ENCODE measurements around the gene KCNAB1.
A peak's percentile ranks its signal among the peaks of the same experiment; 100 is the strongest.
"Not testable (repeated sequence)": the region's sequence is repeated elsewhere in the genome, so short reads cannot be mapped to it uniquely, and the experiment has no call there.

Gene KCNAB1

GRCh38 chr3:156090126-156090525 is 30.3 kb upstream of the KCNAB1 start:
- no peaks in the 10 kb centered on the region for H3F3A ChIP-seq (ENCODE audit: low read depth)
- no peak overlapping the region for H3K9ac ChIP-seq (ENCODE audit: low read depth, low read length, poor library complexity, severe bottlenecking)
- H4K20me1 ChIP-seq (ENCODE audit: insufficient read depth, low read length, poor library complexity, severe bottlenecking): no peaks in the 10 kb centered on the region
- TF ChIP-seq EZH2phosphoT487 (IDR thresholded peaks at IDR 0.05; ENCODE audit: borderline replicate concordance) (no peak), CTCF (conservative IDR thresholded peaks at IDR 0.05; ENCODE audit: low read length) (no peak)
- H3K9me2 ChIP-seq (replicated peaks; ENCODE audit: low read depth, low read length): no peaks in the 10 kb centered on the region
- H3K9me3 ChIP-seq (ENCODE audit: insufficient read depth, low read depth, low read length): no peaks in the 10 kb centered on the region
- H3K36me3 ChIP-seq (ENCODE audit: insufficient read depth, low read length): no peaks in the 10 kb centered on the region
- no peak overlapping the region for H3K4me2 ChIP-seq (ENCODE audit: low read depth, low read length, poor library complexity, severe bottlenecking)
- no peaks in the 10 kb centered on the region for H3K4me1 ChIP-seq (ENCODE audit: insufficient read depth, low read length, poor library complexity, severe bottlenecking)
- no peaks in the 10 kb centered on the region for H3K27me3 ChIP-seq (ENCODE audit: insufficient read depth, low read length, poor library complexity, severe bottlenecking)
- H2AFZ ChIP-seq (ENCODE audit: low read length): no peak overlapping the region
- H3K4me3 ChIP-seq (ENCODE audit: low read length, poor library complexity, severe bottlenecking): no peak overlapping the region
- no peaks in the 10 kb centered on the region for H3K79me2 ChIP-seq (ENCODE audit: insufficient read depth, low read length)

GRCh38 chr3:156093964-156094363 is 26.4 kb upstream of the KCNAB1 start:
- no peaks in the 10 kb centered on the region for H3F3A ChIP-seq (ENCODE audit: low read depth)
- H3K4me1 ChIP-seq (ENCODE audit: insufficient read depth, low read length, poor library complexity, severe bottlenecking): no peaks in the 10 kb centered on the region
- peak overlapping the region; percentile 68; the same call in 1 of the 2 replicates for H2AFZ ChIP-seq (ENCODE audit: low read length)
- H3K79me2 ChIP-seq (ENCODE audit: insufficient read depth, low read length): no peaks in the 10 kb centered on the region
- no peak for TF ChIP-seq CTCF (conservative IDR thresholded peaks at IDR 0.05; ENCODE audit: low read length)
- no peak for TF ChIP-seq EZH2phosphoT487 (IDR thresholded peaks at IDR 0.05; ENCODE audit: borderline replicate concordance)
- H3K9me2 ChIP-seq (replicated peaks; ENCODE audit: low read depth, low read length): no peaks in the 10 kb centered on the region
- H3K27me3 ChIP-seq (ENCODE audit: insufficient read depth, low read length, poor library complexity, severe bottlenecking): no peaks in the 10 kb centered on the region
- no peak overlapping the region for H3K4me3 ChIP-seq (ENCODE audit: low read length, poor library complexity, severe bottlenecking)
- no peak overlapping the region for H3K9ac ChIP-seq (ENCODE audit: low read depth, low read length, poor library complexity, severe bottlenecking)
- H4K20me1 ChIP-seq (ENCODE audit: insufficient read depth, low read length, poor library complexity, severe bottlenecking): no peaks in the 10 kb centered on the region
- H3K4me2 ChIP-seq (ENCODE audit: low read depth, low read length, poor library complexity, severe bottlenecking): no peak overlapping the region
- H3K36me3 ChIP-seq (ENCODE audit: insufficient read depth, low read length): no peaks in the 10 kb centered on the region
- no peaks in the 10 kb centered on the region for H3K9me3 ChIP-seq (ENCODE audit: insufficient read depth, low read depth, low read length)

- H3K4me2 ChIP-seq (ENCODE audit: low read depth, low read length, poor library complexity, severe bottlenecking): no peak overlapping the region
- no peaks in the 10 kb centered on the region for H3F3A ChIP-seq (ENCODE audit: low read depth)
- H3K9ac ChIP-seq (ENCODE audit: low read depth, low read length, poor library complexity, severe bottlenecking): no peak overlapping the region
- no peak overlapping the region for H3K4me3 ChIP-seq (ENCODE audit: low read length, poor library complexity, severe bottlenecking)
- H3K27me3 ChIP-seq (ENCODE audit: insufficient read depth, low read length, poor library complexity, severe bottlenecking): no peaks in the 10 kb centered on the region
- TF ChIP-seq EZH2phosphoT487 (IDR thresholded peaks at IDR 0.05; ENCODE audit: borderline replicate concordance) (no peak), CTCF (conservative IDR thresholded peaks at IDR 0.05; ENCODE audit: low read length) (no peak)
- no peaks in the 10 kb centered on the region for H4K20me1 ChIP-seq (ENCODE audit: insufficient read depth, low read length, poor library complexity, severe bottlenecking)
- no peaks in the 10 kb centered on the region for H3K4me1 ChIP-seq (ENCODE audit: insufficient read depth, low read length, poor library complexity, severe bottlenecking)
- H2AFZ ChIP-seq (ENCODE audit: low read length): no peak overlapping the region; the same call in 1 of the 2 replicates
- no peaks in the 10 kb centered on the region for H3K9me3 ChIP-seq (ENCODE audit: insufficient read depth, low read depth, low read length)
- H3K79me2 ChIP-seq (ENCODE audit: insufficient read depth, low read length): no peaks in the 10 kb centered on the region
- no peaks in the 10 kb centered on the region for H3K9me2 ChIP-seq (replicated peaks; ENCODE audit: low read depth, low read length)
- no peaks in the 10 kb centered on the region for H3K36me3 ChIP-seq (ENCODE audit: insufficient read depth, low read length)
These were observed 26.0 kb upstream of the KCNAB1 start for GRCh38 chr3:156094391-156094790.

GRCh38 chr3:156095652-156096051 is 24.7 kb upstream of the KCNAB1 start:
- H3K4me2 ChIP-seq (ENCODE audit: low read depth, low read length, poor library complexity, severe bottlenecking); H3F3A ChIP-seq (ENCODE audit: low read depth); H3K4me3 ChIP-seq (ENCODE audit: low read length, poor library complexity, severe bottlenecking); H3K27me3 ChIP-seq (ENCODE audit: insufficient read depth, low read length, poor library complexity, severe bottlenecking); H3K9me2 ChIP-seq (replicated peaks; ENCODE audit: low read depth, low read length); H2AFZ ChIP-seq (ENCODE audit: low read length); H4K20me1 ChIP-seq (ENCODE audit: insufficient read depth, low read length, poor library complexity, severe bottlenecking); H3K9ac ChIP-seq (ENCODE audit: low read depth, low read length, poor library complexity, severe bottlenecking); H3K79me2 ChIP-seq (ENCODE audit: insufficient read depth, low read length); H3K9me3 ChIP-seq (ENCODE audit: insufficient read depth, low read depth, low read length); H3K4me1 ChIP-seq (ENCODE audit: insufficient read depth, low read length, poor library complexity, severe bottlenecking); H3K36me3 ChIP-seq (ENCODE audit: insufficient read depth, low read length): not testable (repeated sequence)

All from Loucy (cell line).